ENCODE results near the gene TRIM29. TPM values are rescaled to one million over a fixed set of nuclear protein-coding genes. Genes with fewer than 3 reads are reported as not detected.
A peak's percentile ranks its signal among the peaks of the same experiment; 100 is the strongest.

The TRIM29 gene
- total and polyA plus RNA-seq, 7 experiments from 2014 or later = not detected

GRCh38 chr11:120167659-120168058 is 29.7 kb upstream of the TRIM29 start:
- DNase-seq (no peak), ATAC-seq (no peak)
- H3K4me1 ChIP-seq (ENCODE audit: control insufficient read depth in 2 of 2, insufficient read depth in 2 of 2, low read length in 2 of 2) = no peaks in the 10 kb centered on the region
- H3K4me3 Mint-ChIP-seq = peak overlapping the region in 4 of 10 donors; percentile 20 to 78 (median 48)
- peaks cover 72 to 78% (median 75%) of the 10 kb centered on the region in 5 donors for H3K27me3 Mint-ChIP-seq
- H3K4me1 Mint-ChIP-seq = peaks cover 0 to 10% (median 8%) of the 10 kb centered on the region in 7 donors
- H3K9me3 ChIP-seq (ENCODE audit: control insufficient read depth in 2 of 3, low read length in 3 of 3) = no peaks in the 10 kb centered on the region
- H3K36me3 ChIP-seq (ENCODE audit: control insufficient read depth in 2 of 3, insufficient read depth in 3 of 3, low read length in 3 of 3) = no peaks in the 10 kb centered on the region
- ChIA-PET POLR2A (no interaction called here), CTCF (no interaction called here)
- peaks cover 0 to 12% (median 7%) of the 10 kb centered on the region in 5 donors for H3K36me3 Mint-ChIP-seq
- H3K4me3 ChIP-seq (ENCODE audit: low read length) = no peak overlapping the region
- H3K27ac Mint-ChIP-seq = no peak overlapping the region
- peaks cover 0 to 6% of the 10 kb centered on the region in 2 donors for H3K27me3 ChIP-seq (ENCODE audit: control insufficient read depth in 2 of 2, insufficient read depth in 2 of 2, low read length in 2 of 2)
- intact Hi-C loops (cut with micrococcal nuclease) = no loop called here
- H3K9me3 Mint-ChIP-seq = peaks cover 0 to 30% (median 17%) of the 10 kb centered on the region in 11 donors
- no peak overlapping the region for H3K27ac ChIP-seq (ENCODE audit: low read depth, low read length)

- ATAC-seq = no peak
- H3K9me3 Mint-ChIP-seq = peaks cover 0 to 22% (median 11%) of the 10 kb centered on the region in 11 donors
- Histone ChIP-seq H3K4me1 (ENCODE audit: control insufficient read depth in 2 of 2, insufficient read depth in 2 of 2, low read length in 2 of 2) (no peaks in the 10 kb centered on the region), H3K4me3 (ENCODE audit: low read length) (no peak overlapping the region), H3K36me3 (ENCODE audit: control insufficient read depth in 2 of 3, insufficient read depth in 3 of 3, low read length in 3 of 3) (no peaks in the 10 kb centered on the region), H3K9me3 (ENCODE audit: control insufficient read depth in 2 of 3, low read length in 3 of 3) (no peaks in the 10 kb centered on the region), H3K27ac (ENCODE audit: low read depth, low read length) (no peak overlapping the region), H3K27me3 (ENCODE audit: control insufficient read depth in 2 of 2, insufficient read depth in 2 of 2, low read length in 2 of 2) (no peaks in the 10 kb centered on the region)
- intact Hi-C loops (cut with micrococcal nuclease) = no loop called here
- H3K27ac Mint-ChIP-seq = no peak overlapping the region
- H3K27me3 Mint-ChIP-seq = peaks cover 32 to 52% (median 41%) of the 10 kb centered on the region in 5 donors
- CTCF ChIA-PET = no interaction called here
- POLR2A ChIA-PET = no interaction called here
- DNase-seq = no peak
- no peaks in the 10 kb centered on the region for H3K4me1 Mint-ChIP-seq
- H3K4me3 Mint-ChIP-seq = no peak overlapping the region
- H3K36me3 Mint-ChIP-seq = peaks cover 0 to 7% (median 0%) of the 10 kb centered on the region in 5 donors
Measured at GRCh38 chr11:120160436-120160835, 22.5 kb upstream of the TRIM29 start.

- H3K4me1 ChIP-seq (ENCODE audit: control insufficient read depth in 2 of 2, insufficient read depth in 2 of 2, low read length in 2 of 2) = no peaks in the 10 kb centered on the region
- H3K27ac Mint-ChIP-seq = no peak overlapping the region
- intact Hi-C loops (cut with micrococcal nuclease) = no loop called here
- no peak for ATAC-seq
- no peaks in the 10 kb centered on the region for H3K27me3 ChIP-seq (ENCODE audit: control insufficient read depth in 2 of 2, insufficient read depth in 2 of 2, low read length in 2 of 2)
- no peaks in the 10 kb centered on the region for H3K9me3 ChIP-seq (ENCODE audit: control insufficient read depth in 2 of 3, low read length in 3 of 3)
- ChIA-PET POLR2A (no interaction called here), CTCF (no interaction called here)
- no peak overlapping the region for H3K4me3 ChIP-seq (ENCODE audit: low read length)
- H3K4me1 Mint-ChIP-seq = no peaks in the 10 kb centered on the region
- no peaks in the 10 kb centered on the region for H3K36me3 ChIP-seq (ENCODE audit: control insufficient read depth in 2 of 3, insufficient read depth in 3 of 3, low read length in 3 of 3)
- H3K36me3 Mint-ChIP-seq = no peaks in the 10 kb centered on the region
- H3K9me3 Mint-ChIP-seq = peaks cover 0 to 14% (median 5%) of the 10 kb centered on the region in 11 donors
- H3K4me3 Mint-ChIP-seq = no peak overlapping the region
- DNase-seq = no peak
- peaks cover 26 to 49% (median 42%) of the 10 kb centered on the region in 5 donors for H3K27me3 Mint-ChIP-seq
- no peak overlapping the region for H3K27ac ChIP-seq (ENCODE audit: low read depth, low read length)
Measured at GRCh38 chr11:120153221-120153620, 15.3 kb upstream of the TRIM29 start.

GRCh38 chr11:120151536-120151935 is 13.6 kb upstream of the TRIM29 start:
- no peak overlapping the region for H3K27ac ChIP-seq (ENCODE audit: low read depth, low read length)
- H3K9me3 ChIP-seq (ENCODE audit: control insufficient read depth in 2 of 3, low read length in 3 of 3) = no peaks in the 10 kb centered on the region
- intact Hi-C loops (cut with micrococcal nuclease) = no loop called here
- no peaks in the 10 kb centered on the region for H3K27me3 ChIP-seq (ENCODE audit: control insufficient read depth in 2 of 2, insufficient read depth in 2 of 2, low read length in 2 of 2)
- no peaks in the 10 kb centered on the region for H3K36me3 ChIP-seq (ENCODE audit: control insufficient read depth in 2 of 3, insufficient read depth in 3 of 3, low read length in 3 of 3)
- no peaks in the 10 kb centered on the region for H3K4me1 Mint-ChIP-seq
- peaks cover 0 to 14% (median 5%) of the 10 kb centered on the region in 11 donors for H3K9me3 Mint-ChIP-seq
- H3K4me1 ChIP-seq (ENCODE audit: control insufficient read depth in 2 of 2, insufficient read depth in 2 of 2, low read length in 2 of 2) = no peaks in the 10 kb centered on the region
- no peaks in the 10 kb centered on the region for H3K36me3 Mint-ChIP-seq
- H3K27me3 Mint-ChIP-seq = peaks cover 28 to 43% (median 40%) of the 10 kb centered on the region in 5 donors
- ChIA-PET CTCF (no interaction called here), POLR2A (no interaction called here)
- no peak overlapping the region for H3K4me3 Mint-ChIP-seq
- DNase-seq (no peak), ATAC-seq (no peak)
- no peak overlapping the region for H3K4me3 ChIP-seq (ENCODE audit: low read length)
- H3K27ac Mint-ChIP-seq = no peak overlapping the region

- Mint-ChIP-seq H3K4me3 (no peak overlapping the region), H3K4me1 (no peaks in the 10 kb centered on the region), H3K36me3 (no peaks in the 10 kb centered on the region), H3K27ac (no peak overlapping the region), H3K27me3 (peaks cover 39 to 49% (median 42%) of the 10 kb centered on the region in 5 donors), H3K9me3 (peaks cover 0 to 14% (median 5%) of the 10 kb centered on the region in 11 donors)
- no peak for DNase-seq
- Histone ChIP-seq H3K9me3 (ENCODE audit: control insufficient read depth in 2 of 3, low read length in 3 of 3) (no peaks in the 10 kb centered on the region), H3K27ac (ENCODE audit: low read depth, low read length) (no peak overlapping the region), H3K27me3 (ENCODE audit: control insufficient read depth in 2 of 2, insufficient read depth in 2 of 2, low read length in 2 of 2) (no peaks in the 10 kb centered on the region), H3K36me3 (ENCODE audit: control insufficient read depth in 2 of 3, insufficient read depth in 3 of 3, low read length in 3 of 3) (no peaks in the 10 kb centered on the region), H3K4me1 (ENCODE audit: control insufficient read depth in 2 of 2, insufficient read depth in 2 of 2, low read length in 2 of 2) (no peaks in the 10 kb centered on the region), H3K4me3 (ENCODE audit: low read length) (no peak overlapping the region)
- ChIA-PET POLR2A (no interaction called here), CTCF (no interaction called here)
- no peak for ATAC-seq
- intact Hi-C loops (cut with micrococcal nuclease) = no loop called here
Measured at GRCh38 chr11:120149246-120149645, 11.3 kb upstream of the TRIM29 start.

GRCh38 chr11:120147950-120148270 is 10.0 kb upstream of the TRIM29 start:
- POLR2A ChIA-PET = no interaction called here
- ATAC-seq = no peak
- no peak overlapping the region for H3K4me3 Mint-ChIP-seq
- H3K4me1 Mint-ChIP-seq = no peaks in the 10 kb centered on the region
- no peaks in the 10 kb centered on the region for H3K4me1 ChIP-seq (ENCODE audit: control insufficient read depth in 2 of 2, insufficient read depth in 2 of 2, low read length in 2 of 2)
- CTCF ChIA-PET = no interaction called here
- no peaks in the 10 kb centered on the region for H3K36me3 ChIP-seq (ENCODE audit: control insufficient read depth in 2 of 3, insufficient read depth in 3 of 3, low read length in 3 of 3)
- peaks cover 0 to 14% (median 5%) of the 10 kb centered on the region in 11 donors for H3K9me3 Mint-ChIP-seq
- H3K36me3 Mint-ChIP-seq = no peaks in the 10 kb centered on the region
- peaks cover 37 to 51% (median 41%) of the 10 kb centered on the region in 5 donors for H3K27me3 Mint-ChIP-seq
- H3K9me3 ChIP-seq (ENCODE audit: control insufficient read depth in 2 of 3, low read length in 3 of 3) = no peaks in the 10 kb centered on the region
- H3K27ac ChIP-seq (ENCODE audit: low read depth, low read length) = no peak overlapping the region
- H3K27ac Mint-ChIP-seq = no peak overlapping the region
- no peak for DNase-seq
- H3K27me3 ChIP-seq (ENCODE audit: control insufficient read depth in 2 of 2, insufficient read depth in 2 of 2, low read length in 2 of 2) = no peaks in the 10 kb centered on the region
- no peak overlapping the region for H3K4me3 ChIP-seq (ENCODE audit: low read length)
- intact Hi-C loops (cut with micrococcal nuclease) = no loop called here

- peak in 1 of 9 donors; percentile 11 for DNase-seq
Measured at GRCh38 chr11:120147094-120147949, 9.4 kb upstream of the TRIM29 start.

More at GRCh38 chr11:120147094-120147949, 9.4 kb upstream of the TRIM29 start:
- no peaks in the 10 kb centered on the region for H3K36me3 Mint-ChIP-seq
- Histone ChIP-seq H3K27ac (ENCODE audit: low read depth, low read length) (no peak overlapping the region), H3K27me3 (ENCODE audit: control insufficient read depth in 2 of 2, insufficient read depth in 2 of 2, low read length in 2 of 2) (no peaks in the 10 kb centered on the region), H3K9me3 (ENCODE audit: control insufficient read depth in 2 of 3, low read length in 3 of 3) (no peaks in the 10 kb centered on the region), H3K4me3 (ENCODE audit: low read length) (no peak overlapping the region), H3K4me1 (ENCODE audit: control insufficient read depth in 2 of 2, insufficient read depth in 2 of 2, low read length in 2 of 2) (no peaks in the 10 kb centered on the region), H3K36me3 (ENCODE audit: control insufficient read depth in 2 of 3, insufficient read depth in 3 of 3, low read length in 3 of 3) (no peaks in the 10 kb centered on the region)
- intact Hi-C loops (cut with micrococcal nuclease) = no loop called here
- no peaks in the 10 kb centered on the region for H3K4me1 Mint-ChIP-seq
- H3K9me3 Mint-ChIP-seq = peaks cover 0 to 14% (median 5%) of the 10 kb centered on the region in 11 donors
- ChIA-PET CTCF (no interaction called here), POLR2A (no interaction called here)
- no peak overlapping the region for H3K4me3 Mint-ChIP-seq
- H3K27me3 Mint-ChIP-seq = peaks cover 37 to 51% (median 43%) of the 10 kb centered on the region in 5 donors
- no peak for ATAC-seq
- H3K27ac Mint-ChIP-seq = no peak overlapping the region

Measured in naive thymus-derived CD4-positive, alpha-beta T cell (primary cell).